ENCODE results near the gene CSF3. TPM values are rescaled to one million over a fixed set of nuclear protein-coding genes. Genes with fewer than 3 reads are reported as not detected.

Gene CSF3
- total RNA-seq, 1 donor from 2014 or later: not detected

- Mint-ChIP-seq H3K36me3 (ENCODE audit: low read depth) (no peaks in the 10 kb centered on the region), H3K4me3 (ENCODE audit: unreplicated experiment) (peak overlapping the region; percentile 85), H3K27ac (ENCODE audit: unreplicated experiment) (peak overlapping the region; percentile 69), H3K9me3 (ENCODE audit: low read depth) (no peaks in the 10 kb centered on the region), H3K4me1 (ENCODE audit: low read depth) (peaks cover 56% of the 10 kb centered on the region), H3K27me3 (ENCODE audit: low read depth) (no peaks in the 10 kb centered on the region)
- TF ChIP-seq CTCF (IDR thresholded peaks at IDR 0.05): no peak
- DNase-seq (ENCODE audit: low spot score): no peak
Observed at GRCh38 chr17:40063187-40063771, 48.0 kb downstream of the CSF3 start.

GRCh38 chr17:40063901-40064531, 48.8 kb downstream of the CSF3 start:
- peaks cover 60% of the 10 kb centered on the region for H3K4me1 Mint-ChIP-seq (ENCODE audit: low read depth)

DNA sequence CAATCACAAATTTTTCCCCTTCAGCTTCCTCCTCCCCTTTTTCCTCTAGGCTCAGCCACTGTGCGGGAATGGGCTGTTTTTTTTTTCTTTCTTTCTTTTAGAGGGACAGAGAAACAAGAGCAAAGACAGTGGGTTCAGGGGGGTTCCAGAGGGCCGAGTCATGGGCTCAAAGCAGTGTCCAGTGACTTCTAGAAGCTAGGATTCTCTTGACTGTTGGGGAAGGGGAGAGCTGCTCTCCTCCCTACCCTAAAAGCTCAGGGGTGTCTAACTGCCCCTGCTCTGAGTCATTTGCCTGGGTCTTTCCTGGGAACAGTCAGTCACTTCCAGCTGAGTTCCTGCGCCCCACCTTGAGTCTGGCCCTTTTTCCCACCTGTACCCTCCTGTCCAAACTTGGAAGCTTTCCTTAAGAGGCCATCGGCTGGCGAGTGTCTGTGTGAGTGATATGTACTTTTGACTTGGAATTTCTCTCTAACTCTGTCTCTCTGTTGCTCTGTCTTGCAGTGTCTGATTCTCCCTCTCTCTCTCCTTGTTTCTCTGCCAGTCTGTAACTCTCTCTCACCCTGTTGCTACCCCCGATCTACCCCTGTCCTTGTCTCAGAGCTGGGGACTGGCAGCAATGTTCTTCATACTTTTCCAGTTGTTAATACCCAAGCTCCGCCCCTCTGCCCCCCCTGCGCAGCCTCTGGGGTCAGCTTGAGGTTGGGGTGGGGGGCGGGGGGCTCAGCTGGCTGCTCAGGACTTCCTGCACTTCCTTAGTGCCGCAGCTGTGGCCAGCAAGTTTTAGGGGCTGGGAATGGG, 49.9 kb downstream of the CSF3 start:
- peaks cover 72% of the 10 kb centered on the region for H3K4me1 Mint-ChIP-seq (ENCODE audit: low read depth)
- peak overlapping the region; percentile 96 for H3K27ac Mint-ChIP-seq (ENCODE audit: unreplicated experiment)
- H3K4me3 Mint-ChIP-seq (ENCODE audit: unreplicated experiment): peak overlapping the region; percentile 85
- H3K9me3 Mint-ChIP-seq (ENCODE audit: low read depth): no peaks in the 10 kb centered on the region
- H3K36me3 Mint-ChIP-seq (ENCODE audit: low read depth): no peaks in the 10 kb centered on the region
- TF ChIP-seq CTCF (IDR thresholded peaks at IDR 0.05): no peak
- DNase-seq (ENCODE audit: low spot score): no peak
- no peaks in the 10 kb centered on the region for H3K27me3 Mint-ChIP-seq (ENCODE audit: low read depth)

More at GRCh38 chr17:40063901-40064531, 48.8 kb downstream of the CSF3 start:
- Mint-ChIP-seq H3K27me3 (ENCODE audit: low read depth) (no peaks in the 10 kb centered on the region), H3K36me3 (ENCODE audit: low read depth) (no peaks in the 10 kb centered on the region), H3K4me3 (ENCODE audit: unreplicated experiment) (peak overlapping the region; percentile 85), H3K27ac (ENCODE audit: unreplicated experiment) (peak overlapping the region; percentile 96), H3K9me3 (ENCODE audit: low read depth) (no peaks in the 10 kb centered on the region)
- no peak for DNase-seq (ENCODE audit: low spot score)
- TF ChIP-seq CTCF (IDR thresholded peaks at IDR 0.05): no peak

DNA sequence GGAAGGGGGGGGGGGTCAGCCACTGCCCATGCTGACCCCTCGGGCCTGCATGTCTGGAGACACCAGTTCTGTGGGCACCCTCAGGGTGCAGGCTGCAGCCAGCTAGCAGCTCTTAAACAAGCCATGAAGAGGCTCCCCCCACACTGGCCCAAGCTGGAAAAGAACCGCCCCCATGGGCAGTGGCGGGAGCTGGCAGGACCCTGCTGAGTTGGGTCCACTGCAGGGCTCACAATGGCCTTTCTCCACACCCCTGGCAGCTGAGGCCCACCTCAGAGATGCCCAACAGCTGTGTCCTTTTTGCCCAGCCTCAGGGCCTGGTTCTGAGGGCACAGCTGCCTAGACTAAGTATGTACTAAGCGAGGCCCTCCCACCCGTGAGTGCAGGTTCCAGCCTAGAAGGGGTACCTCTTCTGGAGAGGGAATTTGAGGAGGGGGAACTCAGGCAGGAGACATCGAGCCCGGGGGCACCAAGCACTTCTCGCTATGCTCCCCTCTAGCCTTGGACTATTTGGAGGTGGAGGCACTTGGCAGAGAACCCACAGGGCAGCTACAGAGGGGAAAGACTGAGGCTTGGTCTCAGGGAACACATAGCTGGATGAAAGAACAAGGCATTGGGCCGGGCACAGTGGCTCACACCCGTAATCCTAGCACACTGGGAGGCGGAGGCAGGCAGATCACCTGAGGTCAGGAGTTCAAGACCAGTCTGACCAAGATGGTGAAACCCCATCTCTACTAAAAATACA, 50.7 kb downstream of the CSF3 start:
- Mint-ChIP-seq H3K36me3 (ENCODE audit: low read depth) (no peaks in the 10 kb centered on the region), H3K27me3 (ENCODE audit: low read depth) (no peaks in the 10 kb centered on the region), H3K4me3 (ENCODE audit: unreplicated experiment) (no peak overlapping the region), H3K9me3 (ENCODE audit: low read depth) (no peaks in the 10 kb centered on the region), H3K4me1 (ENCODE audit: low read depth) (peaks cover 79% of the 10 kb centered on the region), H3K27ac (ENCODE audit: unreplicated experiment) (peak overlapping the region; percentile 96)
- TF ChIP-seq CTCF (IDR thresholded peaks at IDR 0.05): no peak
- DNase-seq (ENCODE audit: low spot score): no peak

Small RNA genes lying within 50 kb of the gene (microRNA-seq; reads per million reads assigned to microRNA genes)
- not detected for gene MIR6884 (ENCODE audit: borderline number of aligned reads)

Other genes starting within 250 kb of the CSF3 start
- gene IKZF3, start 151.1 kb upstream of the CSF3 start, total RNA-seq: not detected in 3 replicates
- not detected in 3 replicates for gene ZPBP2, start 147.2 kb upstream of the CSF3 start, total RNA-seq
- 6.0 to 8.1 TPM (median 6.8 TPM) in 3 replicates for gene GSDMB, start 96.8 kb upstream of the CSF3 start, total RNA-seq
- gene ORMDL3, start 87.8 kb upstream of the CSF3 start, total RNA-seq: 54.9 to 59.9 TPM (median 55.0 TPM) in 3 replicates
- not detected in 3 replicates for gene LRRC3C, start 87.7 kb upstream of the CSF3 start, total RNA-seq
- gene GSDMA, start 52.4 kb upstream of the CSF3 start, total RNA-seq: not detected in 3 replicates
- 83.6 to 101 TPM (median 86.9 TPM) in 3 replicates for gene PSMD3, start 34.6 kb upstream of the CSF3 start, total RNA-seq
- gene MED24, start 39.0 kb downstream of the CSF3 start, total RNA-seq: 54.4 to 94.3 TPM (median 57.7 TPM) in 3 replicates
- 31.9 to 46.6 TPM (median 34.7 TPM) in 3 replicates for gene THRA, start 47.5 kb downstream of the CSF3 start, total RNA-seq
- 5.9 to 7.9 TPM (median 6.6 TPM) in 3 replicates for gene NR1D1, start 85.1 kb downstream of the CSF3 start, total RNA-seq
- 86.8 to 103 TPM (median 96.2 TPM) in 3 replicates for gene MSL1, start 106.5 kb downstream of the CSF3 start, total RNA-seq
- gene CASC3, start 125.1 kb downstream of the CSF3 start, total RNA-seq: 70.2 to 78.3 TPM (median 70.6 TPM) in 3 replicates
- gene RAPGEFL1, start 162.0 kb downstream of the CSF3 start, total RNA-seq: 3.6 to 5.5 TPM (median 3.9 TPM) in 3 replicates
- gene WIPF2, start 203.9 kb downstream of the CSF3 start, total RNA-seq: 25.9 to 28.3 TPM (median 28.1 TPM) in 3 replicates

All from chondrocyte (in vitro differentiated cells).